Motor neuron (in vitro differentiated cells): Measurements from ENCODE around the gene USP38. TPM values are rescaled to one million over a fixed set of nuclear protein-coding genes. Genes with fewer than 3 reads are reported as not detected.

Experiments used
- ATAC-seq, 8 experiments: fragments of 200-7000 bp; cut with Tn5 transposase; replicated peaks in 6 of 8; 2 replicates each; pipeline ENCODE4 v1.8.0; 2021; ENCODE audit warnings: mild to moderate bottlenecking in 8 of 8, moderate library complexity in 8 of 8
- H3K27ac ChIP-seq, 2 donors: fragments of 250-450 bp; sonication (Bioruptor Pico); 2 replicates each; pipeline ENCODE4 v1.9.0; 2021; ENCODE audit warnings: antibody characterized with exemption in 2 of 2, mild to moderate bottlenecking in 2 of 2, moderate library complexity in 1 of 2
- H3K4me1 ChIP-seq, 2 donors: fragments of 250-450 bp; sonication (Bioruptor Pico); replicated peaks in 1 of 2; 2 replicates each; pipeline ENCODE4 v1.6.1; 2021; ENCODE audit warnings: antibody characterized with exemption in 2 of 2, mild to moderate bottlenecking in 2 of 2, moderate library complexity in 1 of 2
- H3K4me3 ChIP-seq, 5 donors: fragments of 250-450 bp; sonication (Bioruptor Pico); 2 replicates each; pipeline ENCODE4 v1.9.0; 2021; ENCODE audit warnings: antibody characterized with exemption in 5 of 5, mild to moderate bottlenecking in 5 of 5, moderate library complexity in 4 of 5
- WGBS, 10 experiments: fragments of 450-650 bp; shearing (Covaris generic); methylation state at CpG; one replicate each; pipeline ENCODE4 v1.0.0; 2022; 5-methylcytosine and 5-hydroxymethylcytosine counted together
- in situ Hi-C, 9 experiments: fragments of 400-800 bp; cut with MboI; loops; one replicate each; pipeline ENCODE4 v1.15.0; 2021; ENCODE audit warnings: low sequenced_read_pairs in 9 of 9, low pct_unique_long_range_greater_than_20kb in 2 of 9; ENCODE audit not compliant: unreplicated experiment in 9 of 9
- total RNA-seq, 8 experiments: library from RNA; unstranded; fragments of 300-600 nt; gene quantifications; 2 replicates each; pipeline versions ENCODE4 v1.2.3 to v1.2.4, GENCODE V29; 2022

Gene USP38
- total RNA-seq, 8 experiments from 2014 or later, result 13.0 to 20.5 (median 15.8) TPM

DNA sequence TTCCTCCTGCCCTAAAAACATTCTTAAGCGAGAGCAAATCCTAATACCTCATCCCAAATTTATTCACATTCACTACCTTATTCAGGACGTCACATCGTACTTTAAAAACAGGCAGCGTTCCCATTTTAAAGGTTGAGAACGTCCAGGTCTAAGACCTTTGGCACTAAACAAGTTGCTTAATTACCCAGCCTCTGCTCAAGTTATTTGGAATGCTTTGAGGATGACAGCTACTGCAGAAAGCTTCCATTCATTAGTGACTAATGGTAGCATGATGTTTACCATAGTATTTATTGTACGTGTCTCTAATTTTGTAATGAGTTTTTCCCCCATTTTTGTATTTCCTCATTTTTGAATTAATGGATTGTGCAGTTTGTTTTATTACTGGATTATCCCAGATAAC lies 1.5 kb downstream of the USP38 start:
- WGBS, 10 experiments, result 0 to 15% (median 4%) methylated on average over 1 to 6 of the region's 6 CpGs; no CpG with 5 or more reads in 1 of the 10 experiments
- peak overlapping the region; percentile 76 to 92 (median 90) for H3K4me3 ChIP-seq
- in situ Hi-C loops, result loop anchor here in 1 of 9 experiments (25.0 kb wide), 1 partner anchor 301 kb away; no protein-coding TSS in a partner anchor
- H3K4me1 ChIP-seq, result peaks cover 13 to 33% of the 10 kb centered on the region in 2 donors
- H3K27ac ChIP-seq, result no peak overlapping the region
- ATAC-seq, result no peak

DNA sequence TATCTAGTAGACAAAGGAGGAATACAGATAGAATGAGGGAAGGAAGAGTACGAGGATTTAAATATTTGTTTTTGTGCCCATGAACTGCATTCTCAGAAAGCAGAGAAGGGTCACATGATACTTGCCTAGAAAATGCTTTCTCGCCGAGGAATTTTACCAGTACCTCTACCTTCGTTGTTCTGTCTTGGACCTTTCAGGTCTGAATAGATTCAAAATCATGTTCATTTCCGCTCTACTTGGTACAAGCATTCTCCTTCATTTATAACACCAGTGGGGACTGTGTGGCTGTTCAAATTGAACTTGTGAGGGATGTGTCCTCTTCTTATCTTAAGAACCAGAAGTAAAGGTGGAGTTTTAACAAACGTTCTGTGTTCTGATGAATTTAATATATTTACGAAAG lies 1.9 kb downstream of the USP38 start:
- Histone ChIP-seq H3K27ac (no peak overlapping the region), H3K4me3 (peak overlapping the region; percentile 76 to 92 (median 90)), H3K4me1 (peaks cover 13 to 33% of the 10 kb centered on the region in 2 donors)
- in situ Hi-C loops, result loop anchor here in 1 of 9 experiments (25.0 kb wide), 1 partner anchor 301 kb away; no protein-coding TSS in a partner anchor
- ATAC-seq, result no peak
- WGBS, 10 experiments, result 0 to 5% (median 0%) methylated on average over 2 to 7 of the region's 7 CpGs

DNA sequence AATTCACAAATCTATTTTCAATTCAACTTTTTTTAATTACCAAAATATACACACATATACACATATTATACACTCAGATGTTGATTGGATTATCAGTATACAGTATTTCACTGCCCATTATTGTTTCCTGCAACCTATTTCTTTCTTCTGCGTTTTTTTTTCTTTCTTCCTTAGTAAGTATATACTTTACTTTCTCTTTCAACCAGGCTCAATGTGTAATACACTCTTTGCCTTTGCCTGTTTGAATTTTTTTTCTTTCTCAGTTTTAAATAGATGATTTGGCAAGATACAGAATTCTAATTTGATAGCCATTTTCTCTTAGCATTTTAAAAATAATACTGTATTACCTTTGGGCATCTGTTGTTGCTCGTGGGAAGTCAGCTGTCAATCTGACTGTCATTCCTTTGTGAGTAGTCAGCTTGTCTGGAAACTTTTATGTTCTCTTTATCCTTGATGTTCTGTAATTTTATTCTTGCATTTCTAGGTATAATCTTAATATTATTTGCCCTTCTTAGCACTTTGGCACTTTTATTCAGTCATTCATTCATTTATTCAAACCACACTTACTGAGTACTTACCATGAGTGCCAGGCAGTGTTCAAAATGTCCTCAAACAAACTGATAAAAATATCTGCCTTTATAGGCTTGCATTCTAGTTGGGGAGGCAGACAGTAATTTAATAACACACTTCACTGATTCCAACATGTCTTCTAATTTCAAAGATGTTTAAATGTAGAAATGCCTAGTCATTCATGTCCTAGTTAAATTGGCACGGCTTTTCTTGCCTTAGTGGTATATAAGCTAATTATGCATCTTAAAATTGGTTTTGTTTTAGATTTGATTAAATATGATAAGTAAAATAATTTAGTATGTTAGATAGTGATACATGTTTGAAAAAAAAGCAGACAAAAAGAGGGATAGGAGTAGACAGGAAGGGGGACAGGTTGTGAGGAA lies 3.7 kb downstream of the USP38 start:
- no peak for ATAC-seq
- WGBS, 10 experiments, result 33 to 79% (median 50%) methylated on average over 1 to 3 of the region's 3 CpGs; no CpG with 5 or more reads in 1 of the 10 experiments

DNA sequence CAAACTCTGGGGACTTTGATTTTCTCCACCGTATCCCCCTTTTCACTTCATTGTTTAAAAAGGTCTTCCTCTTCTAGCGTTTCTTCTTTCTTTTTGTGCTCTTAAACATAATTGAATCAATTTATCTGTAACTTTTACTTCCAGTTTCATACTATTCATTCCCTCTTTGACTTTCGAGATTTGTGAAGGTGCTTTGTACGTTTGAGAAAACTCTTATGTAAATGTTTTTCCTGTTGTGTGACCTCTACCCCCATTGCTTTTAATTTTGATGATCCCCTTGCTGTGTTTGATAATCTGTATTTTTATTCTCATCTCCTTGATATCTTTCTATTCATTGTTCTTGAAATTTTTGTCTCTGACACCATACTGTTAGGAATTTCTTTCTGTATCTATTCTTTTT lies 4.8 kb downstream of the USP38 start:
- in situ Hi-C loops, result loop anchor here in 1 of 9 experiments (25.0 kb wide), 1 partner anchor 298 kb away; no protein-coding TSS in a partner anchor
- no peak overlapping the region for H3K4me3 ChIP-seq
- no peak overlapping the region for H3K27ac ChIP-seq
- WGBS, 10 experiments, result 54 to 86% (median 67%) methylated on average over 3 to 4 of the region's 4 CpGs; no CpG with 5 or more reads in 1 of the 10 experiments
- no peak for ATAC-seq
- peaks cover 9 to 28% of the 10 kb centered on the region in 2 donors for H3K4me1 ChIP-seq

More for the DNA sequence above, 3.7 kb downstream of the USP38 start:
- Histone ChIP-seq H3K4me1 (peaks cover 12 to 31% of the 10 kb centered on the region in 2 donors), H3K27ac (no peak overlapping the region), H3K4me3 (peak overlapping the region in 2 of 5 donors; percentile 90 to 91)
- in situ Hi-C loops, result loop anchor here in 1 of 9 experiments (25.0 kb wide), 1 partner anchor 299 kb away; no protein-coding TSS in a partner anchor

DNA sequence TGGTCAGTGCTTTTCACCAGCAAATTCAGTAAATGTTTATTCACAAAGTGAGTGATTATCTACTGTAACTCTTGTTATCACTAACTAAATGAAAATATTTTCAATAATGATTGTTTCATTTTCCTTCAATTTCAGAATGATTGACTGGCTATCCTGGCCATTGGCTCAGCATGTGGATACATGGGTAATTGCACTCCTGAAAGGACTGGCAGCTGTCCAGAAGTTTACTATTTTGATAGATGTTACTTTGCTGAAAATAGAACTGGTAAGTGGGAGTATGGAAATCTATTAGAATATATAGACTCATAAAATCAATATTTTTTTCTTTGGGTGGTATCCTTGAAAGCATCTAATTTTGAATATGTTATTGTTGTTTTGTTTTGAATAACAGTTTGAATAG lies 10.9 kb downstream of the USP38 start:
- H3K27ac ChIP-seq, result no peak overlapping the region
- no peak overlapping the region for H3K4me3 ChIP-seq
- H3K4me1 ChIP-seq, result no peaks in the 10 kb centered on the region
- ATAC-seq, result no peak
- in situ Hi-C loops, result loop anchor here in 1 of 9 experiments (25.0 kb wide), 1 partner anchor 292 kb away; no protein-coding TSS in a partner anchor

DNA sequence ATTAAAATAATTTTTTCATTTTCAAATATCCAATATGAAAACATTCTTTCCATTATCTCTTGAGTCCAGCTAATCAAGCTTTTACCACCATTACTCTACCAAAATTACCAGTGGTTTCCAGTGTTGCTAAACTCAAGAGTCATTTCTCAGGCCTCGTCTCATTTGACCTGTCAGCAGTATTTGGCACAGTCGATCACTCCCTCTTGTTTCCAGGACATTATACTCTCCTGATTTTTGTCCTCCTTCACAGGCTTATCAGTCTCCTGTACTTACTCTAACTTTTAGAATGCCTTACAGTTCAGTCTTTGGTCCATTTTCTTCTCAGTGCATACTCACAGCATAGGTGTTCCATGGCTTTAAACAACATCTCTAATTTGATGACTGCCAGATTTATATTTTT lies 11.6 kb downstream of the USP38 start:
- ATAC-seq, result no peak
- H3K27ac ChIP-seq, result no peak overlapping the region
- in situ Hi-C loops, result loop anchor here in 1 of 9 experiments (25.0 kb wide), 1 partner anchor 291 kb away; no protein-coding TSS in a partner anchor
- no peaks in the 10 kb centered on the region for H3K4me1 ChIP-seq
- WGBS, 10 experiments, result 88 to 100% (median 100%) methylated on average over 1 to 2 of the region's 2 CpGs; no CpG with 5 or more reads in 2 of the 10 experiments
- H3K4me3 ChIP-seq, result no peak overlapping the region

DNA sequence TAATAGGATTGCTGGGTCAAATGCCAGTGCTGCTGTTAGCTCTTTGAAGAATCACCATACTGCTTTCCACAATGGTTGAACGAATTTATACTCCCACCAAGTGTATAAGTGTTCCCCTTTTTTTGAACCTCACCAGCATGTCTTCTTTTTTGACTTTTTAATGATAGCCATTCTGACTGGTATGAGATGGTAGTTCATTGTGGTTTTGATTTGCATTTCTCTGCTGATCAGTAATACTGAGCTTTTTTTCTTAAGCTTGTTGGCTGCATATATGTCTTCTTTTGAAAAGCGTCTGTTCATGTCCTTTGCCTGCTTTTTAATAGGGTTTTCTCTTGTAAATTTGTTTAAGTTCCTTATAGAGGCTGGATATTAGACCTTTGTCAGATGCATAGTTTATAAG lies 14.8 kb downstream of the USP38 start:
- ATAC-seq, result no peak
- 83 to 100% (median 92%) methylated on average over 1 to 2 of the region's 2 CpGs; no CpG with 5 or more reads in 1 of the 10 experiments for WGBS, 10 experiments
- in situ Hi-C loops, result loop anchor here in 1 of 9 experiments (25.0 kb wide), 1 partner anchor 288 kb away; no protein-coding TSS in a partner anchor
- Histone ChIP-seq H3K4me3 (no peak overlapping the region), H3K4me1 (no peaks in the 10 kb centered on the region), H3K27ac (no peak overlapping the region)

DNA sequence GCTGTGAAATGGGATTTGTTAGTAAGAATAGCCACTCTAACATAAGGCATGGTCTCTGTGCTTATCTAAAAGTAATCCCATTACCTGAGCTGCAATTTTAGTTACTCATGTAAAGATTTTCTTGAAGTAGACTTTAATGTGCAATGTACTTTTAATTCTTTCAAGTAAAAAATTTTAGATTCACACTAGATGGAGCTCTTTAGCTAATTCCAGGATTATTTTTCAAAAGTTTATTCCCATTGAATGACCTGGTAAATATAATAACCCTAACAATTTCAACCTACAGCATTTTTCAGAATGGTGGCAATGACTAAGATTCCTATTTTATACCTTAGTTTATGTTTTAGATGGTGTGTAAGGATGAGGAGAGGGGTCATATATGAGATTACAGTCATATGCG lies 18.1 kb downstream of the USP38 start:
- 75 to 100% (median 100%) methylated on average over 1 of the region's 1 CpG; no CpG with 5 or more reads in 3 of the 10 experiments for WGBS, 10 experiments
- Histone ChIP-seq H3K4me3 (no peak overlapping the region), H3K4me1 (no peaks in the 10 kb centered on the region), H3K27ac (no peak overlapping the region)
- in situ Hi-C loops, result loop anchor here in 4 of 9 experiments (10.0 to 25.0 kb wide), 3 partner anchors 134 to 284 kb away; partner anchors contain the start of gene GAB1 (in 1 of the 4)
- ATAC-seq, result no peak

DNA sequence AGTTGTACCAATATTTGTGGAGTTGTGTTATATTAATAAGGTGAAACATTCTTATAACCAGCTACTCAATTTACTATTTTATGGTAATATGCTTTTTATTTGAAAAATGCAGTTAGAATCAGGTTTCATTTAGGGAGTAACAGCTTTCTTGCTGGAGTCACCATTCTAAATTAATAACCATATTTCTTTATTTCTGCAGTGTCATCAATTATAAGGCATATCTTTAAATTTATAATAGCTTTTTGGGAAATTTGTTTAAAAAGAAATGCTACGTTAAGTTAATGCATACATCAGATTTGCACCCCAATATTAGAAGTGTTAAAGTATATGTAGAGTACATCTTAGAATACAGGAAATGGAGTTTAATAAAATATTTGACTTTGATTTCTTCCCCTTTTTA lies 18.9 kb downstream of the USP38 start:
- no peak overlapping the region for H3K27ac ChIP-seq
- in situ Hi-C loops, result loop anchor here in 4 of 9 experiments (10.0 to 25.0 kb wide), 3 partner anchors 134 to 284 kb away; partner anchors contain the start of gene GAB1 (in 1 of the 4)
- H3K4me1 ChIP-seq, result no peaks in the 10 kb centered on the region
- no peak overlapping the region for H3K4me3 ChIP-seq
- 80 to 100% (median 100%) methylated on average over 1 of the region's 1 CpG; no CpG with 5 or more reads in 2 of the 10 experiments for WGBS, 10 experiments
- ATAC-seq, result no peak

DNA sequence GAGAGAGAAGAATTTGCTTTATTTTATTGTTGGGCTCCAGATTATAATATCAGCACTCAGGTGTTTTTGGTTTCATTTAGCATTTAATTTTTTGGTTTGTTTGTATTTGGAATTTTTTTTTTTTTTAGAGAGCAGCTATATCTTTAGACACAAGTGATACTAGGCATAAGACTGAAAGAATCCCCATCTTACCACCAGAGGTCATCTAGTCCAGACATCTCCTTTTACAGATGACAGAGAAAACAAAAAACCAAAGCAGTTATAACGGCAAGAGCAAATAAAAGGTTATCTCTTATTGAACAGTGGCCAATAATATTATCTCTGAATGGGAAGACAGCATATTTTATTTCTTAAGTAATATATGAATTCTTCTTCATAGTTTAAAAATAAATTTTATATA lies 22.8 kb downstream of the USP38 start:
- H3K27ac ChIP-seq, result no peak overlapping the region
- ATAC-seq, result peak in 3 of 8 experiments; percentile 32 to 70 (median 33)
- in situ Hi-C loops, result loop anchor here in 4 of 9 experiments (10.0 to 25.0 kb wide), 3 partner anchors 130 to 280 kb away; partner anchors contain the start of gene GAB1 (in 1 of the 4)
- WGBS, 10 experiments, result 0 to 88% (median 68%) methylated on average over 1 of the region's 1 CpG; no CpG with 5 or more reads in 2 of the 10 experiments
- no peaks in the 10 kb centered on the region for H3K4me1 ChIP-seq
- no peak overlapping the region for H3K4me3 ChIP-seq

DNA sequence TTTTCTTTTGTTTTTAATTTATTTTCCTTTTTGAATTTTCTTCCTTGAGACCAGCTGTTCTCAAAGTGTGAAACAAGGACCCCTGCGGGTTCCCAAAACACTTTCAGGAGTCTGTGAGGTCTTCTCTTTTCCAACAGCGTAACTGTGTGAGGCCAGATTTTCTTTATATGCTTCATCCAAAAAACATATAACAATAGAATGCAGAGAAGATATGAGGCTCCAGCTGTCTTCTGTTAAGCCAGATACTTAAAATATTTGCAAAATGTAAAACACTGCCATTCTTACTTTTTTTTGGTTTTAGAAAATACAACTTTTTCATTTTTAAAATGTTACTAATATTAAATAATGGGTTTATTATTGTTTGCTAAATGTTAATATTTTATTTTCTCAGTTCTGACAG lies 27.8 kb downstream of the USP38 start:
- ATAC-seq, result no peak
- H3K4me3 ChIP-seq, result no peak overlapping the region
- no peaks in the 10 kb centered on the region for H3K4me1 ChIP-seq
- no peak overlapping the region for H3K27ac ChIP-seq
- in situ Hi-C loops, result loop anchor here in 3 of 9 experiments (25.0 kb wide), 2 partner anchors 125 to 275 kb away; partner anchors contain the start of gene GAB1 (in 1 of the 3)
- WGBS, 10 experiments, result 3 to 70% (median 50%) methylated on average over 1 to 2 of the region's 2 CpGs

DNA sequence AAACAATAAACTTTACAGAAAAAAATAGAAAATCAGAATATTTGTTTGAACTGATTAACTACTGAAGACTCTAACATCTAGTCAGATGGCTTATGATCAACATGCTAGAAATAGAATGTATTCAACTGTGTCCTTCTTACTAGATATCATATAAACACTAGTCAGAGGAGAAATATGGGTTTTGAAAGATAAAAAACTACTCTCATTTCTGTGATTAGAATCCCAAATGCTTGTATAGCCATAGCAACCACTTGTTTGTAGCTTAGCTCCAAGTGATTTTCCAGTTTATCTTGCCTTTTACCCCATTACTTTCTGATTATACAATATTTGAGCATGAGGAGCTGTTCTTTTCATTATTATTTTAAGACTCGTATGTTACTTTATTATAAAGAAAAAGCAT lies 31.2 kb downstream of the USP38 start:
- H3K4me3 ChIP-seq, result no peak overlapping the region
- WGBS, 10 experiments, result 65 to 100% (median 100%) methylated on average over 1 of the region's 1 CpG; no CpG with 5 or more reads in 2 of the 10 experiments
- H3K27ac ChIP-seq, result no peak overlapping the region
- in situ Hi-C loops, result loop anchor here in 3 of 9 experiments (25.0 kb wide), 2 partner anchors 121 to 271 kb away; partner anchors contain the start of gene GAB1 (in 1 of the 3)
- no peak for ATAC-seq
- no peaks in the 10 kb centered on the region for H3K4me1 ChIP-seq
